ENCODE data around the gene TP53I3. TPM values are rescaled to one million over a fixed set of nuclear protein-coding genes. Genes with fewer than 3 reads are reported as not detected.
"Not testable (repeated sequence)": the region's sequence is repeated elsewhere in the genome, so short reads cannot be mapped to it uniquely, and the experiment has no call there.

TP53I3 gene
- total RNA-seq, 1 donor from 2014 or later, result 80.3 TPM

DNA sequence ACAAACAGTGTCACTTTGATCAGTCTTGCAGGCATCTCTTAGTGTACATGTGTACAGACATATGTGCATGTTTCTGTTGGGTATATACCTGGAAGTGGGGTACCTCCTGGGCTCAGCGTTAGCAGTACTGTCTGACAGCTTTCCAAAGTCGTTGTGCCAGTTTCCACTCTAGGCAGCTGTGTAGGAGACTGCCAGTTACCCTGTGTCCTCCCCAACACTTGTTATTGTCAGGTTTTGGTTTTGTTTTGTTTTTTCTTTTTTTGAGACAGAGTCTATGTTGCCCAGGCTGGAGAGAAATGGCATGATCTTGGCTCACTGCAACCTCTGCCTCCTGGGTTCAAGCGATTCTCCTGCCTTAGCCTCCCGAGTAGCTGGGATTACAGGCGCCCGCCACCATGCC lies 28.9 kb downstream of the TP53I3 start:
- DNase-seq (ENCODE audit: extremely low read depth, low read depth, low spot score), result no peak

DNA sequence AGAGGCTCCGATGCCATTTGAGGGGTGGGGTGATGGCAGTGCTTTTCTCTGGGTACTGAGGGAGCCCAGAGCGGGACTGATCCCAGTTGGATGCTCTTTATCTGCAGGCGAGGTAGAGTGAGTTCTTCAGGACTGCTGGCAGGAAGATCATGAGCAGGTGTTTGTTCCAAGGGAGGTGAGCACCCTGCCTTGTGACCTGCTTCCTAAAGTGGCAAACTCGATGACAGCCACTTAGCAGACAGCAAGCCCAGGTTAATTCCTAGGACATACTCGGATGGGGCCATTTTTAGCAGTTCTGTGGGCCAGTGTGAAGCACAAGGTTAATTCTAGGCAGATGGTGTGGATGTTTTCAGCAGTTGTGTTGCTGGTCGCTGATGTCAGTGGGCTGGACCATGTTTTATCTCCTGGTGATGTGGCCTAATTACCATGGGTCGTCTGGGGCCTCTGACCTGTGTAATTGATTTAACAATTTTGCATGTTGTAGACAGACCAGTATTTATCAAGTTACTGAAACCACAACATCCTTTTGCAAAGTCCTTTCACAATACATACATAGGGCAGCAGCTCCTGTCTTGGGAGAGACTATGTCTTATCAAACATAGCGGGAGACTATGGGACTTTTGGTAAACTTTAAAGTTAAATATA lies 30.1 kb downstream of the TP53I3 start:
- DNase-seq (ENCODE audit: extremely low read depth, low read depth, low spot score), result no peak

DNA sequence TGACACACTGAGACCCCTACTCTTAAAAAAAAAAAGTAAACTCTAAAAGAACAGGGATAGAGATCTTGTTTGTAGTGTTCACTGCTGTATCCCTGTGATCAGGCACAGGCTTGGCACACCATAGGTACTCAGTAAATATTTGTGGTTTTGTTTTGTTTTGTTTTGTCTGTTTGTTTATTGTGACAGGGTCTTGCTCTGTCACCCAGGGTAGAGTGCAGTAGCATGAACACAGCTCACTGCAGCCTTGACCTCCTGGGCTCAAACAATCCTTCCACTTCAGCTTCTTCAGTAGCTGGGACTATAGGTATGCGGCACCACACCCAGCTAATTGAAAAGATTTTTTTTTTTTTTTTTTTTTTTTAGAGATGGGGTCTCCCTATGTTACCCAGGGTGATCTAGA lies 31.7 kb downstream of the TP53I3 start:
- DNase-seq (ENCODE audit: extremely low read depth, low read depth, low spot score), result no peak

DNA sequence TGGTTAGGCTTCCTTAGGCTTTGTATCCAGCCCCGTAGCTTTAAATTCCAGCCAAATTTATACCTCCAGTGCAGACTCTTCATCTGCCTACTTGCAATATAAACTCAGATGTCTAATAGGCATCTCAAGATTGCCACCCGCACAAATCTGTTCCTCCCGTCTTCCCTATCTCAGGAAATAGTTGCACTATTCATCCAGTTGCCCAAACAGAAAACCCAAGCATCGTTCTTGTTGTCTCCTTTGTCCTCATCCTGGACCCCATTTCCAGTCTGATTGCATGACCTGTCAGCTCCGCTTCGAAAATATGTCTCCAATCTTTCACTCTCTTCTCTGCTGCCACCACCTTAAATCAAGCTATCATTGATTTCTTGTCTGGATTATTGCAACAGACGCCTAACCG lies 32.8 kb downstream of the TP53I3 start:
- DNase-seq (ENCODE audit: extremely low read depth, low read depth, low spot score), result no peak

DNA sequence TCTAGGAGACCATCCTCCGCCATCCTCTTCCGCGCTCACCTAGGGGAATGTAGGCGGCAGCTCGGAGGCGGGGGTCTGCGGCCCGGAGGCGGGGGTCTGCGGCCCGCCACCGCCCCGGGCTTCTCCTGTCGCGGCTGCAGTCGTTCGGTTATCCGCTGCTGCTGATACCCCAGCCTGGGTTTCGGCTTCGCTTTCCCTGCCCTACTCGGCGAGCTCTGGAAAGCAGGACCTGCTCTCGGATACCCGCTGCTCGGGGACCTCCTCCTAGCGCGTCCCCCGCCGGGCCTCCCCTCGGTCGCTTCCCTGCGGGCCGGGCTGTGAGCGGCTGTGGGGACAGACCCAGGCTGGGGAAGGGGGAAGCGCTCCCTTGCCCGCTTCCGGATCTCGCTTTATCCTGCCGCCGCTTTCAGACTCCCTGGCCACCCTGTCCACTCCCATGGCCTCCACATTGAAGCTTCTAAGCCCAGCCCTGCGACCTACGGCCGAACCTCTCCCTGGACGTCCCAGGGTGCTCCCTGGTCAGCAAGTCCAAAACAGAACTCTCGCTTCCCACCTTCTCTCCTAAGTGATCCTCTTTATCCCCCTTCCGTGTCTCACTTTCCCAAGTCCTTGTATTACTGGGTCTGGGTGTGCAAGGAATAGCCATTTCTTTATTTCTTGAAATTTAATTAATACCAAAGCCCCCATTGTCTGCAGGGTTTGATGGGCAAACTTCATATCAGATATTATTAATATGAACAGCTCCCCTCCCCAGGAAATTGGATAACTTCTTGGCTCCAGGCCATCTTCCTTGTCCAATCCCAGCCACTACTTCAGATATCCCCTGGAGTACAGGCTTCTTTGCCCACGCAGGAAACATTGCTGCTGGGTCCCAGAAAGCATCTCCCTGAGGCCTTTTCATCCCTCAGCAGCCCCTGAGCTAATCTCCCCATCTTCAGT lies 34.3 kb downstream of the TP53I3 start:
- DNase-seq (ENCODE audit: extremely low read depth, low read depth, low spot score), result no peak

DNA sequence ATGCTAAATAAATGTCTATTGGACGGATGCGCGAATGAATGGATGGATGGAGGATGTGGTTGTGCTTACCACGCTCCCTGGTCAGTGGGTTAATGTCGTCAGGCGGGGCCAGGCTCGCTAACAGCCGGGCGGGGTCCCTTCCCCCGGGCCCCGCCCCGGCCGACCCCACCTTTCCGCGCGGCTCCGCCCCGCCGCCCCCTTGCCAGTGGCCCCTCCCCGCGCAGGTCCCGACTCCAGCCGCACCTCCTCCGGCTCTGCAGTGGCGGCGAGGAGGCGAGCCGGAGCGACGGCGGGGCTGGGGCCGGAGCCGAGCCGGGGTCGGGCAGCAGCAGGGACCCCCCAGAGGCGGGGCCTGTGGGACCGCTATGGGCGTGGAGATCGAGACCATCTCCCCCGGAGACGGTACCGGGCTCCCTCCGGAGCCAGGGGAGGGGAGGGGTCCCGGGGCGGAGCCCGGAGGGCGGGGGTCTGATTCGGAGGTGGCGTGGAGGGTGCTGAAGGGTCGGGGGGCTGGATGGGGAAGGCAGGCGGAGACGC lies 35.1 kb downstream of the TP53I3 start, which contains the start of gene FKBP1B:
FKBP1B (plus strand) TSS at position 257 of the 537 bp plus-strand sequence; CDS start at position 366, 109 bp downstream.
- DNase-seq (ENCODE audit: extremely low read depth, low read depth, low spot score), result no peak

DNA sequence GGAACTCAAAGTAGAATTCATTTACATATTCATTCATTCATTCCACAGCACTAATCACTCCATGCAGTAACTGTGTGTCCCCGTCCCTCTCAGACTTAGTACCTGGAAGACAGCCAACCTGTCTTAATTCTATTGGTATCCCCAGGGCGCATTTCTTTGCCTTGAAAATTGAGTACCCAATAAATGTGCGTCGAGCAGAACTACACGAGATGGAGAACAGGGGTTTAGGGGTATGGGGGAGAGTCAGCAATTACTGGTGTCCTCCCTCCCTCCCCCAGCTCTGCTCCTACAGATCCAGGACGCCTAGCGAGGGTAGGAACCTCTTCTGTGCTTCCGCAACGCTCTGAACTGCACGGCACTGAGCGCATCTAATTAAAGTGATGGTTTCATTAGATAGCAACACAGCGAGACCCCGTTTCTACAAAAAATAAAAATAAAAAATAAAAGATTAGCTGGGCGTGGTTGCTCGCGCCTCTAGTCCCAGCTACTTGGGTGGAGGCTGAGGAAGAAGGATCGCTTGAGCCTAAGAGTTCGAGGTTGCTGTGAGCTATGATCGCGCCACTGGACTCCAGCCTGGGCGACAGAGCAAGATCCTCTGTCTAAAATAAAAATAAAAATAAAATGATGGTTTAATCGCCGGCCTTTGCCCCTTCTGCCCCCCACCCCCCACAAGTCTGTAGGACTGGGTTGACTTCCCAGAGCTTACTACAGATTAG lies 35.7 kb downstream of the TP53I3 start:
- no peak for DNase-seq (ENCODE audit: extremely low read depth, low read depth, low spot score)

DNA sequence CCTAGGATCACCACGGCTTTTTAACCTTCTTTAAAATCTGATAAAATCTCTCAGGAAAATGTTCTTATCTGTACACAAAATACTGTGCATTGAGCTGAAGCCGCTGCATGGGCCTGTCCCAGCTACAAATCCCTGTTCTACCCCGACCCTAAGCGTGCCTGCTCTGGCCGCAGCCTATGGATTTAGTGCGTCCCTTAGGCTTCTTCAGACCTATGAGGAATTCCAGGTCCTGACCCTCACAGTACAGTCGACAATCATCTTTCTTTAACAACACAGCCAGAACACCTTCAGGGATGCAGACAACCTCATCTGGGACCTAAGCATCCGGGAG lies 37.0 kb downstream of the TP53I3 start:
- no peak for DNase-seq (ENCODE audit: extremely low read depth, low read depth, low spot score)

DNA sequence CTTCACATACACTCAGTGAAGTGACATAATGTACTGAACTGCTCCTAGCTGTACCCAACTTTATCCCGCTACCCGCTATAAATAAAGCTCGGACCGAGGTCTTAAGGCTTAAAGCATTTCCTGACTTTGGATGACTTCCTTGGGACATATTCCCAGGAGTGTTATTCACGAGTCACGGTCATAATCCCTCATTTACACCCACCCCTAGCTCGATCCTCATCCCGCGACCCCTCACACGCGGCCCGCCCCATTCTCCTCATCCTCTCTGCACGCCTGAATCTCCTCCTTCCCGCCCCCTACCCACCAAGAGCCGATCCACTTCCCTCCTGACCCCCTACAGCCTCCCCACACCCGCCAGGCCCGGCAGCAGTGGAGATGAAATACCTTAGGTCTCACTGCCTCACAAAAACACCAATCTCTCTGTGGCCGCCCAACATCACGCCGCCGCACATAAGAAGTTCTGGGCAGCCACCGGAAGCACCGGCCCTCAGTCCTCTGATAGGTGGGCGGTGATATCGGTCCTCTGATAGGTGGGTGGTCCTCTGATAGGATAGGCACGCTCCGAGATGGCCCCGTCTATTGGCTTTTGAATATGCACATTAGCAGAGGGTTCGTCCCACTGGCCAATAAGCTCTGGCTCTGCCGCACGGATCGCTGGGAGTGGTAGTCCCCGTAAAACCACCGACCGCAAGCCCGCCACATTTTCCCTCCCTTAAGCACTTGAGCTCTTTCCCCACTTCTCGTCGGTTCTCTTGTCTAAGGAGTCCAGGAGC lies 37.5 kb downstream of the TP53I3 start, which contains the start of gene WDCP:
WDCP (minus strand) TSS at position 462 of the 773 bp plus-strand sequence. CDS start 7,897 bp downstream, outside the sequence.
- DNase-seq (ENCODE audit: extremely low read depth, low read depth, low spot score), result peak; percentile 93

DNA sequence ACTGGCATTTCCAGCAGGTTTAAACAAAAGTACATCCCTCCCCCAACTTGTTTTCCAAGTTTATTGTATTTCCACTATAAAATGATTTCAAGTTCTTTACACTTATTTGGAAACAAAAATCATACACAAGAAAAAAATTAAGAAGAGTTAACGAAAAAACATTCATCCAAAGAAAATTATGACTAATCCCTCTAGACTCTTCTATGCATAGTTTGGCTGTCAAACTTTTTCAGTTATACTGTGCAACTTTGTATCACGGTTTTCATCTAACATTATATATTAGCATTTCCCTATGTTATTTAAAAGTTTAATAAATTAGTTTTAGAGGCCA lies 38.1 kb downstream of the TP53I3 start:
- no peak for DNase-seq (ENCODE audit: extremely low read depth, low read depth, low spot score)

DNA sequence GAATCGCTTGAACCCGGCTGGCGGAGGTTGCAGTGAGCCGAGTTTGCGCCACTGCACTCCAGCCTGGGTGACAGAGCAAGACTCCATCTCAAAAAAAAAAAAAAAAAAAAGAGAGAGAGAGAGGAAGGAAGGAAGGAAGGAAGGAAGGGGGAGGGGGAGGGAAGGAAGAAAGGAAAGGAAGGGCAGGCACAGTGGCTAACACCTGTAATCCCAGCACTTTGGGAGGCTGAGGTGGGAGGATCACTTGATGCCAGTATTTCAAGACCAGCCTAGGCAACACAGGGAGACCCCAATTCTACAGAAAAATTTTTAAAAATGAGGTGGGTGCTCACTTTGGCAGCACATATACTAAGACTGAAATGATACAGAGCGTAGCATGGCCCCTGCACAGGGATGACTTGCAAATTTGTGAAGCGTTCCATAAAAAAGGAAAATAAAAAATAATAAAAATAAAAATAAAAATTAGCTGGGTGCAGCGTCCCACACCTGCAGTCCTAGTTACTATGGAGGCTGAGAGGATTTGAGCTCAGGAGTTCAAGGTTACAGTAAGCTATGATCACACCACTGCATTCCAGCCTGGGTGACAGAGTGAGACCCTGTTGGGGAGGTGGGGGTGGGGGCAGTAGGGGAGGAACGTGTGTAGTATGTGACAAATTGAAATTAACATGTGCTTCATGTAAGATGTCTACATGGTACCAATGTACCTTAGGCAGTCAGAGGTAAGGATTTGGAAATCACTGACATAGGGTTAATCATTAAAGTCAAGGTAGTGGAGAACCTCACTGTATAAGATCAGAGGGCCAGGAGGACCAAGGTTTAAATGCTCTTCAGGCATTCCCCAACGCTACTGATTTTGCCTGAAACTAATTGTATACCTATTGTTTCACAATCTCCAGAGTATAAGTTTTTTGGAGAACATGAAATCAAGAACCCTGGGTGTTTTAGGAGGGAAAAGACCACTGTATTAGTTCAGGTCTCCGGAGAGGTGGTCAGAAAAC lies 38.8 kb downstream of the TP53I3 start:
- no peak for DNase-seq (ENCODE audit: extremely low read depth, low read depth, low spot score)

DNA sequence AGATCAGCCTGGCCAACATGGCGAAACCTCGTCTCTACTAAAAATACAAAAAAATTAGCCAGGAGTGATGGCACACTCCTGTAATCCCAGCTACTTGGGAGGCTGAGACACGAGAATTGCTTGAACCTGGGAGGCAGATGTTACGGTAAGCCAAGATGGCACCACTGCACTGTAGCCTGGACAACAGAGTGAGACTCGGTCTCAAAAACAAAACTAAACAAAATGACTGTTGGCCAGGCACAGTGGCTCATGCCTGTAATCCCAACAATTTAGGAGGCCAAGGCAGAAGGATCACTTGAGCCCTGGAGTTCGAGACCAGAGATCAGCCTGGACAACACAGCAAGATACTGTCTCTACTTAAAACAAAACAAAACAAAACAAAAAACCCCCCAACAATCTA lies 41.5 kb downstream of the TP53I3 start:
- not testable (repeated sequence) for DNase-seq (ENCODE audit: extremely low read depth, low read depth, low spot score)

DNA sequence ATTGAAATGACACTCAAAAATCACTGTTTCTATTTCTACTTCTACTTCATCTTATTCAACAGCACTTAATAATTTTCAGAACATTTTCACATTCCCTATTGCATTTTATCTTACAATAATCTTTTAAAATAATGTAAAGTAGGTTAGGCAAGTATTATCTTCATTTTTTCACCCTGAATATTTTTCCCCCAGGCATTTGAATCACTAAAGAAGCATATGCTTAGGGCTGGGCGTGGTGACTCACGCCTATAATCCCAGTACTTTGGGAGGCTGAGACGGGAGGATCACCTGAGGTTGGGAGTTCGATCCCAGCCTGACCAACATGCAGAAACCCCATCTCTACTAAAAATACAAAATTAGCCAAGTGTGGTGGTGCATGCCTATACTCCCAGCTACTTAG lies 44.1 kb downstream of the TP53I3 start:
- DNase-seq (ENCODE audit: extremely low read depth, low read depth, low spot score), result no peak

DNA sequence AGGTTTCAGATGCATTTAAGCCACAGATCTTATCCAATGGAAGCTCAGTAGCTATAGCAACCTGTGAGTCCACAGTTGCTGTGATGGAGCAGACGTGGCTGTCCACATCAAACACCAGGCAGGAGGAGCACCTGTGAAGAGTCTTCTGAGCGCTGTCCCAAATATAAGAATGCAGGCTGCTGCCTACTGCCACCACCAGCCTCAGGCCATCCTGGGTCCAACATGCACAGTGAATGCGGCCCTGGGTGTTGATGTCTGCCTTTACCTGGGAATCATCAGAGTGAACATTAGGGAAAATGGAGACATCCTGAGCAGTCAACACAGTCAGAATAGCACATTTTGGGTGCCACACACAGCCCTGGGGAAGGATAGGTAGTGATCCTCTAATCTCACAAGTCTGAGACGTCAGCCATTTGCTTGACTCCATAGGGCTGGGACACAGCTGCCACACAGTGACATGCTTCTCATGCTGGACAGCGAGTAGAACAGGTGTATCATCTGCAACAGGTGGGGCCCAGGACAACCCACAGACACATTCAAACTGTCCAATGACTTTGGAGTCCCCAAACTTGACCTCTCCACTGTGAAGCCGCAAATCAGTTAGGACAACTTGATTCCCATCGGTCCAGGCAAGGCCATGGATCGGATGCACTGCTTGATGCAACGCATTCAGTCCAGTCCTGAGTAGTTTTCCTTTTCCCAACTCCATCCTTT lies 45.7 kb downstream of the TP53I3 start:
- DNase-seq (ENCODE audit: extremely low read depth, low read depth, low spot score), result no peak

Other genes starting within 250 kb of the TP53I3 start
- gene ATAD2B, start 157.7 kb downstream of the TP53I3 start, total RNA-seq, result 6.5 and 12.7 TPM in 2 replicates
- gene UBXN2A, start 144.4 kb downstream of the TP53I3 start, total RNA-seq, result 10.4 and 12.0 TPM in 2 replicates
- gene MFSD2B, start 74.7 kb downstream of the TP53I3 start, total RNA-seq, result 0.53 TPM in 1 of 2 replicates, not detected in the other
- gene WDCP, start 37.4 kb downstream of the TP53I3 start, total RNA-seq, result 9.1 and 10.4 TPM in 2 replicates
- 14.9 and 18.1 TPM in 2 replicates for gene FKBP1B, start 35.1 kb downstream of the TP53I3 start, total RNA-seq
- 163 and 169 TPM in 2 replicates for gene SF3B6, start 8.5 kb downstream of the TP53I3 start, total RNA-seq
- 2.7 TPM in 1 of 2 replicates, not detected in the other for gene PFN4, start 38.5 kb upstream of the TP53I3 start, total RNA-seq
- gene FAM228B, start 38.6 kb upstream of the TP53I3 start, total RNA-seq, result 5.3 and 48.4 TPM in 2 replicates
- not detected in 2 replicates for gene FAM228A, start 90.2 kb upstream of the TP53I3 start, total RNA-seq